ENCODE measurements around the gene GPR157. TPM values are rescaled to one million over a fixed set of nuclear protein-coding genes. Genes with fewer than 3 reads are reported as not detected.
A peak's percentile ranks its signal among the peaks of the same experiment; 100 is the strongest.

Gene GPR157
- total and polyA plus RNA-seq, 4 donors: 3.7 to 29.3 (median 7.3) TPM

GRCh38 chr1:9150582-9151327, 21.9 kb upstream of the GPR157 start:
- no peaks in the 10 kb centered on the region for H3K9me3 ChIP-seq (ENCODE audit: control insufficient read depth in 4 of 4, insufficient read depth in 3 of 4, low read length in 3 of 4)
- ATAC-seq (ENCODE audit: insufficient read depth, low FRiP score) (peak; percentile 17), DNase-seq (peak in 1 of 3 donors; percentile 48)
- H3K27ac ChIP-seq (ENCODE audit: low read depth in 1 of 2, low read length in 1 of 2): peak overlapping the region in 1 of 2 donors; percentile 82
- no peak overlapping the region for H3K4me3 ChIP-seq
- peaks cover 0 to 11% (median 3%) of the 10 kb centered on the region in 4 donors for H3K36me3 ChIP-seq (ENCODE audit: control insufficient read depth in 4 of 4, insufficient read depth in 4 of 4, low read length in 4 of 4)
- no peak for TF ChIP-seq CTCF (IDR thresholded peaks at IDR 0.05; ENCODE audit: control extremely low read depth, extremely low read depth)
- WGBS, 2 donors: 62 to 83% methylated on average over 16 of the region's 16 CpGs
- H3K4me1 ChIP-seq (ENCODE audit: control insufficient read depth in 5 of 5, insufficient read depth in 5 of 5, low read length in 5 of 5): peaks cover 0 to 53% (median 21%) of the 10 kb centered on the region in 5 donors
- H3K9ac ChIP-seq (ENCODE audit: insufficient read depth in 1 of 2, low read length in 2 of 2): peak overlapping the region in 1 of 2 donors; percentile 2
- no peaks in the 10 kb centered on the region for H3K27me3 ChIP-seq (ENCODE audit: control insufficient read depth in 3 of 3, insufficient read depth in 3 of 3, low read length in 2 of 3)

GRCh38 chr1:9149837-9150581, 21.1 kb upstream of the GPR157 start:
- Histone ChIP-seq H3K4me1 (ENCODE audit: control insufficient read depth in 5 of 5, insufficient read depth in 5 of 5, low read length in 5 of 5) (peaks cover 0 to 53% (median 21%) of the 10 kb centered on the region in 5 donors), H3K9ac (ENCODE audit: insufficient read depth in 1 of 2, low read length in 2 of 2) (peak overlapping the region in 1 of 2 donors; percentile 2), H3K36me3 (ENCODE audit: control insufficient read depth in 4 of 4, insufficient read depth in 4 of 4, low read length in 4 of 4) (peaks cover 0 to 11% (median 3%) of the 10 kb centered on the region in 4 donors), H3K4me3 (no peak overlapping the region), H3K27me3 (ENCODE audit: control insufficient read depth in 3 of 3, insufficient read depth in 3 of 3, low read length in 2 of 3) (no peaks in the 10 kb centered on the region), H3K27ac (ENCODE audit: low read depth in 1 of 2, low read length in 1 of 2) (peak overlapping the region in 1 of 2 donors; percentile 82), H3K9me3 (ENCODE audit: control insufficient read depth in 4 of 4, insufficient read depth in 3 of 4, low read length in 3 of 4) (no peaks in the 10 kb centered on the region)
- TF ChIP-seq CTCF (IDR thresholded peaks at IDR 0.05; ENCODE audit: control extremely low read depth, extremely low read depth): no peak
- peak; percentile 60 to 72 (median 61) for DNase-seq
- peak; percentile 60 for ATAC-seq (ENCODE audit: insufficient read depth, low FRiP score)
- WGBS, 2 donors: 65 to 83% methylated on average over 17 of the region's 17 CpGs

- no peaks in the 10 kb centered on the region for H3K27me3 ChIP-seq (ENCODE audit: control insufficient read depth in 3 of 3, insufficient read depth in 3 of 3, low read length in 2 of 3)
- H3K9me3 ChIP-seq (ENCODE audit: control insufficient read depth in 4 of 4, insufficient read depth in 3 of 4, low read length in 3 of 4): no peaks in the 10 kb centered on the region
- peaks cover 0 to 50% (median 21%) of the 10 kb centered on the region in 5 donors for H3K4me1 ChIP-seq (ENCODE audit: control insufficient read depth in 5 of 5, insufficient read depth in 5 of 5, low read length in 5 of 5)
- TF ChIP-seq CTCF (IDR thresholded peaks at IDR 0.05; ENCODE audit: control extremely low read depth, extremely low read depth): no peak
- H3K4me3 ChIP-seq: no peak overlapping the region
- H3K36me3 ChIP-seq (ENCODE audit: control insufficient read depth in 4 of 4, insufficient read depth in 4 of 4, low read length in 4 of 4): peaks cover 0 to 11% (median 3%) of the 10 kb centered on the region in 4 donors
- no peak for DNase-seq
- H3K27ac ChIP-seq (ENCODE audit: low read depth in 1 of 2, low read length in 1 of 2): peak overlapping the region in 1 of 2 donors; percentile 65
- no peak for ATAC-seq (ENCODE audit: insufficient read depth, low FRiP score)
- WGBS, 2 donors: 88 to 94% methylated on average over 3 of the region's 3 CpGs
- H3K9ac ChIP-seq (ENCODE audit: insufficient read depth in 1 of 2, low read length in 2 of 2): peak overlapping the region in 1 of 2 donors; percentile 38
Measured at GRCh38 chr1:9149151-9149550, 20.2 kb upstream of the GPR157 start.
